ENCODE data around the gene HDAC1. TPM values are rescaled to one million over a fixed set of nuclear protein-coding genes. Genes with fewer than 3 reads are reported as not detected.

HDAC1 gene
- total RNA-seq, 2 experiments from 2014 or later: 259 to 263 TPM

- H3K9me3 ChIP-seq (ENCODE audit: low read length): peaks cover 8% of the 10 kb centered on the region; the same call in 1 of the 2 replicates
Observed at GRCh38 chr1:32352239-32352745, 60.4 kb downstream of the HDAC1 start.

GRCh38 chr1:32352831-32353383 lies 61.0 kb downstream of the HDAC1 start:
- no TSS peak for BruUV-seq (replicated peaks)
- Histone ChIP-seq H3K4me3 (ENCODE audit: low read depth, low read length, poor library complexity, severe bottlenecking) (no peak overlapping the region), H3K4me2 (ENCODE audit: low read length) (peak overlapping the region; percentile 16; the same call in 1 of the 2 replicates), H3K9me2 (ENCODE audit: insufficient read depth, low read length) (no peaks in the 10 kb centered on the region), H3K36me3 (ENCODE audit: insufficient read depth, low read length) (no peaks in the 10 kb centered on the region), H2AFZ (ENCODE audit: low read length) (no peak overlapping the region), H3K4me1 (ENCODE audit: insufficient read depth, low read length, poor library complexity, severe bottlenecking) (peaks cover 38% of the 10 kb centered on the region), H4K20me1 (ENCODE audit: insufficient read depth, low read length) (no peaks in the 10 kb centered on the region), H3K79me2 (ENCODE audit: insufficient read depth, low read depth, low read length) (no peaks in the 10 kb centered on the region), H3K27ac (ENCODE audit: low read depth, low read length, poor library complexity, severe bottlenecking) (no peak overlapping the region), H3K9me3 (ENCODE audit: low read length) (peaks cover 8% of the 10 kb centered on the region; the same call in 1 of the 2 replicates)
- intact Hi-C loops (cut with micrococcal nuclease; ENCODE audit: unreplicated experiment): no loop called here
- ChIA-PET CTCF (ENCODE audit: unreplicated experiment) (interaction anchor here (1.1 to 1.2 kb wide), 2 partner anchors 10 to 16 kb away, joined by 3 to 4 read pairs; no protein-coding TSS in a partner anchor), POLR2A (interaction anchor here (0.7 to 1.3 kb wide), 3 partner anchors 17 to 57 kb away, joined by 3 to 4 read pairs (median 4); partner anchors contain the start of gene MARCKSL1)
- no peak for DNase-seq (ENCODE audit: low spot score)
- TF ChIP-seq EZH2phosphoT487 (IDR thresholded peaks at IDR 0.05; ENCODE audit: borderline replicate concordance, low read depth, low read length) (no peak), CTCF (conservative IDR thresholded peaks at IDR 0.05; ENCODE audit: low read length) (no peak)

More at GRCh38 chr1:32352239-32352745, 60.4 kb downstream of the HDAC1 start:
- DNase-seq (ENCODE audit: low spot score): no peak
- Histone ChIP-seq H3K36me3 (ENCODE audit: insufficient read depth, low read length) (no peaks in the 10 kb centered on the region), H3K27ac (ENCODE audit: low read depth, low read length, poor library complexity, severe bottlenecking) (no peak overlapping the region), H3K9me2 (ENCODE audit: insufficient read depth, low read length) (no peaks in the 10 kb centered on the region), H3K4me2 (ENCODE audit: low read length) (peak overlapping the region; percentile 87), H3K79me2 (ENCODE audit: insufficient read depth, low read depth, low read length) (no peaks in the 10 kb centered on the region), H3K4me1 (ENCODE audit: insufficient read depth, low read length, poor library complexity, severe bottlenecking) (peaks cover 38% of the 10 kb centered on the region), H2AFZ (ENCODE audit: low read length) (no peak overlapping the region), H3K4me3 (ENCODE audit: low read depth, low read length, poor library complexity, severe bottlenecking) (peak overlapping the region; percentile 74), H4K20me1 (ENCODE audit: insufficient read depth, low read length) (no peaks in the 10 kb centered on the region)
- intact Hi-C loops (cut with micrococcal nuclease; ENCODE audit: unreplicated experiment): no loop called here
- ChIA-PET POLR2A (interaction anchor here (0.8 to 1.3 kb wide), 2 partner anchors 16 to 56 kb away, joined by 3 to 4 read pairs; partner anchors contain the start of gene MARCKSL1), CTCF (ENCODE audit: unreplicated experiment) (interaction anchor here (0.9 to 1.2 kb wide), 2 partner anchors 15 to 37 kb away, joined by 3 to 4 read pairs; no protein-coding TSS in a partner anchor)
- no peak for TF ChIP-seq EZH2phosphoT487 (IDR thresholded peaks at IDR 0.05; ENCODE audit: borderline replicate concordance, low read depth, low read length)
- no TSS peak for BruUV-seq (replicated peaks)

- Histone ChIP-seq H3K79me2 (ENCODE audit: insufficient read depth, low read depth, low read length) (no peaks in the 10 kb centered on the region), H4K20me1 (ENCODE audit: insufficient read depth, low read length) (no peaks in the 10 kb centered on the region), H3K4me1 (ENCODE audit: insufficient read depth, low read length, poor library complexity, severe bottlenecking) (peaks cover 38% of the 10 kb centered on the region), H2AFZ (ENCODE audit: low read length) (no peak overlapping the region), H3K4me3 (ENCODE audit: low read depth, low read length, poor library complexity, severe bottlenecking) (no peak overlapping the region), H3K36me3 (ENCODE audit: insufficient read depth, low read length) (no peaks in the 10 kb centered on the region), H3K27ac (ENCODE audit: low read depth, low read length, poor library complexity, severe bottlenecking) (no peak overlapping the region), H3K9me3 (ENCODE audit: low read length) (peaks cover 8% of the 10 kb centered on the region; the same call in 1 of the 2 replicates), H3K4me2 (ENCODE audit: low read length) (no peak overlapping the region; the same call in 1 of the 2 replicates), H3K9me2 (ENCODE audit: insufficient read depth, low read length) (no peaks in the 10 kb centered on the region)
- no peak for DNase-seq (ENCODE audit: low spot score)
- ChIA-PET CTCF (ENCODE audit: unreplicated experiment) (interaction anchor here (1.1 kb wide), 1 partner anchor 11 kb away, joined by 3 read pairs; no protein-coding TSS in a partner anchor), POLR2A (interaction anchor here (0.7 kb wide), 1 partner anchor 31 kb away, joined by 4 read pairs; no protein-coding TSS in a partner anchor)
- intact Hi-C loops (cut with micrococcal nuclease; ENCODE audit: unreplicated experiment): no loop called here
- BruUV-seq (replicated peaks): TSS peak; percentile 30
- TF ChIP-seq CTCF (conservative IDR thresholded peaks at IDR 0.05; ENCODE audit: low read length): no peak
- TF ChIP-seq EZH2phosphoT487 (IDR thresholded peaks at IDR 0.05; ENCODE audit: borderline replicate concordance, low read depth, low read length): no peak
Observed at GRCh38 chr1:32353431-32353830, 61.5 kb downstream of the HDAC1 start.
